CD4-positive, CD25-positive, alpha-beta regulatory T cell (primary cell): Measurements from ENCODE around the gene PIP5K1C. TPM values are rescaled to one million over a fixed set of nuclear protein-coding genes. Genes with fewer than 3 reads are reported as not detected.

Experiments used
- ATAC-seq, 2 donors: fragments of 150-1000 bp; cut with Tn5 transposase; one replicate each; pipeline ENCODE4 v1.10.0; 2021; ENCODE audit warnings: low read depth in 2 of 2, moderate number of reproducible peaks in 2 of 2, moderate library complexity in 1 of 2
- DNase-seq, 3 donors: peaks; one replicate each; pipeline versions ENCODE4 v3.0.0 to v3.0.0-alpha.2; 2012 to 2022; ENCODE audit warnings: mixed read lengths in 1 of 3
- H3K27ac ChIP-seq: one replicate; pipeline ENCODE4 v1.7.0; 2013; ENCODE audit warnings: mild to moderate bottlenecking, low read length; ENCODE audit not compliant: insufficient read depth, poor library complexity, severe bottlenecking
- H3K27me3 ChIP-seq: one replicate; pipeline ENCODE4 v1.7.0; 2013; ENCODE audit warnings: low read length; ENCODE audit not compliant: control insufficient read depth, insufficient read depth
- H3K36me3 ChIP-seq: one replicate; pipeline ENCODE4 v1.7.0; 2013; ENCODE audit warnings: mild to moderate bottlenecking, low read length, moderate library complexity; ENCODE audit not compliant: control insufficient read depth, insufficient read depth
- H3K4me1 ChIP-seq: 2 replicates; pipeline ENCODE4 v1.7.0; 2013; ENCODE audit warnings: mild to moderate bottlenecking, low read length; ENCODE audit not compliant: insufficient read depth, control insufficient read depth, poor library complexity, severe bottlenecking
- H3K4me3 ChIP-seq: one replicate; pipeline ENCODE4 v1.7.0; 2013; ENCODE audit warnings: low read depth, mild to moderate bottlenecking, low read length, moderate library complexity
- H3K9me3 ChIP-seq, 2 experiments: 1 replicate in 1 of 2; 2 replicates in 1 of 2; pipeline ENCODE4 v1.7.0; 2013; ENCODE audit warnings: low read length in 2 of 2, mild to moderate bottlenecking in 1 of 2, moderate library complexity in 1 of 2; ENCODE audit not compliant: control insufficient read depth in 2 of 2
- H3K27ac Mint-ChIP-seq, 3 donors: one replicate each; pipeline ENCODE4 v1.8.0; 2020 to 2022; ENCODE audit warnings: mild to moderate bottlenecking in 3 of 3, mixed read lengths in 3 of 3, moderate library complexity in 2 of 3
- H3K27me3 Mint-ChIP-seq: one replicate; pipeline ENCODE4 v1.8.0; 2022; ENCODE audit warnings: mild to moderate bottlenecking, mixed read lengths
- H3K36me3 Mint-ChIP-seq: one replicate; pipeline ENCODE4 v1.8.0; 2020; ENCODE audit warnings: mixed read lengths
- H3K4me1 Mint-ChIP-seq, 4 donors: one replicate each; pipeline ENCODE4 v1.8.0; 2020 to 2022; ENCODE audit warnings: mixed read lengths in 4 of 4, mild to moderate bottlenecking in 1 of 4
- H3K4me3 Mint-ChIP-seq, 4 donors: one replicate each; pipeline ENCODE4 v1.8.0; 2020 to 2022; ENCODE audit warnings: mild to moderate bottlenecking in 4 of 4, mixed read lengths in 4 of 4, moderate library complexity in 3 of 4
- H3K9me3 Mint-ChIP-seq, 7 donors: one replicate each; pipeline ENCODE4 v1.8.0; 2020 to 2022; ENCODE audit warnings: mixed read lengths in 7 of 7, mild to moderate bottlenecking in 3 of 7, moderate library complexity in 2 of 7
- polyA plus RNA-seq, 4 donors: library from polyadenylated mRNA; unstranded; fragments of 300-500 nt; fragmentation: Illumina TruSeq; gene quantifications; one replicate each; pipeline ENCODE4 v1.2.3, GENCODE V29; 2021
- total RNA-seq: library from RNA; stranded (reverse); gene quantifications from one replicate; pipeline ENCODE4 v1.2.3, GENCODE V29; 2022

The PIP5K1C gene
- total and polyA plus RNA-seq, 5 donors from 2014 or later: 3.8 to 28.1 (median 4.5) TPM

DNA sequence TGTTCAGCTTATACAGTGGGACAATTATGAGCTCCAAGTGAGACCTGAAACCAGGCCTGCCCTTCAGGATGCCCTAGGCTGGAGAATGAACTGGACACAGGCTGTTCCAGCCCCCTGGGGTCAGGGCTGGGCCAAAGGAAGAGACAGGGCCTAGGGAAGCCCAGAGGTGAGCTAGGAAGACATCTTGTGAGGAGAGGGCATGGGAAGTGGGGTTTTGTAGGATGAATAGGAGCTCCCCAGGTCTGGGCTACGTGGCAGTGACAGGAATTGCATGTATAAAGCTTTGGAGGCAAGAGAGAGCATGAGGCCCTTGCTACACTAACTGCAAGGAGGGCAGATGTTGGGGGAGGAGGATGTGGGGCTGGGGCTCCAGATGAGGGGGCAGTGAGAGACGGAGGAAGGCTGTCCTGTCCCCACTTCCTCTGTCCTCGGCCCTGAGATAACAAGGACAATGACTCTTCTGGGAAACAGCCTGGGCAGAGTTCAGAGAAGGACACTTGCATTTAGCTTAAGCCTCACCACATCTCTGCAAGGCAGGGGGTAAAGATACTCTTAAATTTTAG, 92.1 kb downstream of the PIP5K1C start:
- H3K27me3 ChIP-seq: peaks cover 9% of the 10 kb centered on the region
- no peak for DNase-seq
- H3K4me3 Mint-ChIP-seq: peak overlapping the region in 1 of 4 donors; percentile 76
- H3K4me3 ChIP-seq: no peak overlapping the region
- H3K9me3 Mint-ChIP-seq: peaks cover 0 to 1% (median 0%) of the 10 kb centered on the region in 7 donors
- H3K36me3 Mint-ChIP-seq: peaks cover 8% of the 10 kb centered on the region
- no peak overlapping the region for H3K27ac ChIP-seq
- H3K27me3 Mint-ChIP-seq: peaks cover 10% of the 10 kb centered on the region
- no peak for ATAC-seq
- H3K4me1 Mint-ChIP-seq: peaks cover 0 to 13% (median 7%) of the 10 kb centered on the region in 4 donors
- H3K9me3 ChIP-seq: no peaks in the 10 kb centered on the region
- peaks cover 30% of the 10 kb centered on the region for H3K4me1 ChIP-seq
- H3K36me3 ChIP-seq: peaks cover 10% of the 10 kb centered on the region
- peak overlapping the region; percentile 56 to 84 (median 79) for H3K27ac Mint-ChIP-seq

DNA sequence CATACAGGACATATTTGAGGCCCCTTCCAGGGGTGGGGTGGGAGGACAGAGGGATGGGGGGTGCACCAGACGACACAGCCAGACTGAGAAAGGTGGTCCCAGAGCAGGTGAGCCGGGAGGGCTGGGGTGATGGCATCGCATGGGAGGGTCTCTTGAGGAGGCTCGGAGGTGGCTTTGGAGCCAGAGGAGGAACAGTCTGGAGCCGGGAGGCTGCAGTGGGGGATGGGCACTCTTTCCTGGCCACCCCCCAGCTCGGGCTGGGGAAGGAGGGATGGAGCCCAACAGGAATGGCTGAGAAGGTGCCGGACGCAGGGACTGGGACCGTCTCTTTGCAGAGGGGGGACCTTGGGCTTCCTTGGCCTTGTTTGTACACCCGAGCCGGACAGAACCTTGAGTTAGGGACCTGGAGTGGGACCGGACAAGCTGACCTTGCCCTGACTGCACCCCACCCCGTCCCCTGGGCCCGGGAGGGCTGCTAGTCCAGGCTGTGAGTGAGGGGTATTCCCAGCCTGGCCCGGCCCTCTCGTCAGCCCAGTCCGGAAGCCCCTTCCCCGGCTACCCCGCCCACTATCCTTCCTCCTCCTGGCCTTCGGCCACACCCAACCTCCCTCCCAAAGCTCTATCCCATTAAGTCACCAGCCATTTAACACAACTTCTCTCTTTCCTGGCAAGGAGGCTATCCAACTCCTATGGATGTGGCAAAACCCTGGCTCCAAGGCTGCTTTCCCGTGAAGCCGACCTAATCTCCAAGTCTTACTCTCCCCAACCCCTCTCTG, 92.8 kb downstream of the PIP5K1C start:
- H3K9me3 ChIP-seq: no peaks in the 10 kb centered on the region
- Mint-ChIP-seq H3K4me3 (peak overlapping the region in 2 of 4 donors; percentile 36 to 76), H3K27me3 (peaks cover 10% of the 10 kb centered on the region), H3K4me1 (peaks cover 0 to 13% (median 7%) of the 10 kb centered on the region in 4 donors), H3K36me3 (peaks cover 8% of the 10 kb centered on the region), H3K27ac (peak overlapping the region; percentile 26 to 84 (median 56)), H3K9me3 (peaks cover 0 to 1% (median 0%) of the 10 kb centered on the region in 7 donors)
- no peak overlapping the region for H3K4me3 ChIP-seq
- no peak overlapping the region for H3K27ac ChIP-seq
- peaks cover 10% of the 10 kb centered on the region for H3K36me3 ChIP-seq
- H3K4me1 ChIP-seq: peaks cover 30% of the 10 kb centered on the region
- peaks cover 9% of the 10 kb centered on the region for H3K27me3 ChIP-seq
- DNase-seq: no peak
- ATAC-seq: no peak

DNA sequence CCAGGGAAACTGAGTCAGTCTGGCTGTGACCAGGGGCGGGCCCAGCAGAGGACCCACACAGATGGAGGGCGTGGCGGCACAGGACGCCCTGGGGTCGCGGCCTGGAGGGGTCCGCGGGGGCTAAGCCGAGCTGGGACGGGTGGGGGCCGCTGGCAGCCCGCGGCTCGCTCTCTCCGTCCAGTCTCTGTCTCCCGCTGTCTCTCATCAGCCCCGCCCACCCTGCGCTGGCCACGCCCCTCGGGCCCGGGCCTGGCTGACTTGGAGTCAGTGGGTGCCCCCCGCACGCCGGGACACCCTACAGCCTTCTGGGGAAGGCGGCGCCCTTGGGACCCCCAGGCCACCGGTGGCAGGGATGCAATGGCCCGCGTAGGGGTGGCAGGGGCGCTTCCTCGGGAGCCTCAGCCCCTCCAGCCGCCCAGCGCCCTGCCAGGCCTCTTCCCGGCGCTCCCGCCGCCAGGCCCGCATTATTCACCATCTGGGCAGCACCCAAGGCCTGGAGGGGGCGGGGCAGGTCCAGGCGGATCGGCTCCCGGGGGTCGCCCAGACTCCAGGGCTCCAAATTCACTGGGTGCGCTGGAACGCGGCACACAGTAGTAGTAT, 93.5 kb downstream of the PIP5K1C start, which contains the start of gene TBXA2R:
TBXA2R (minus strand) TSS at position 186 of the 600 bp plus-strand sequence. CDS start 6,241 bp downstream, outside the sequence.
- peak within 1 kb of the TSS in 3 of 4 donors; percentile 36 to 76 (median 43) for H3K4me3 Mint-ChIP-seq
- peaks cover 10% of the 10 kb centered on the region for H3K27me3 Mint-ChIP-seq
- peaks cover 0 to 1% (median 0%) of the 10 kb centered on the region in 7 donors for H3K9me3 Mint-ChIP-seq
- Histone ChIP-seq H3K4me3 (no peak within 1 kb of the TSS), H3K4me1 (peaks cover 30% of the 10 kb centered on the region), H3K27me3 (peaks cover 9% of the 10 kb centered on the region), H3K9me3 (no peaks in the 10 kb centered on the region), H3K27ac (no peak within 1 kb of the TSS), H3K36me3 (peaks cover 4% of the 10 kb centered on the region)
- peak within 1 kb of the TSS in 1 of 3 donors; percentile 26 for H3K27ac Mint-ChIP-seq
- H3K36me3 Mint-ChIP-seq: peaks cover 4% of the 10 kb centered on the region
- H3K4me1 Mint-ChIP-seq: peaks cover 0 to 13% (median 7%) of the 10 kb centered on the region in 4 donors
- DNase-seq: peak in 2 of 3 donors; percentile 20 to 21
- ATAC-seq: no peak

DNA sequence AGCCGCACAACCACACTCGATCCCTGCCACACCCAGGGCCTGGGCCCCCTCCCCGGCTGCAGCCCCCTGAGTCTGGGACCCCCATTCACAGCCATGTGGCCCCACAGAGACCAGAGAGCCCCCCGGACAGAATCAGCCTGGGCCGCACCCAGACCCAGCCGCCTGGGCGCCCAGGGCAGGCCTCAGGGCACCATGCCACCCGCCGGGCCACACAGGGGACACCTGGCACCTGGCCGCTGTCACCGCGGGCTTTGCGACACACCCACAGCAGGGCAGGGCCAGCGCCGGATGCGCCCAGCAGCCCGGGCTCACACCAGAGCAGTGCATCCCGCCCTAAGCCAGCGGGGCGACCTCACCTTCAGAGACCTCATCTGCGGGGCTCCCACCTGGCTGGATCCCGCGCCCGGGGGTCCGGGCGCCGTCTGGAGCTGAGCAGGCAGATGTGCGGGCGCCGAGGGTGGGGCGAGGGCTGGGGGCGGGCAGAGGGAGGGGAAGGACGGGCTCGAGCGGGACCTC, 94.0 kb downstream of the PIP5K1C start:
- DNase-seq (peak in 1 of 3 donors; percentile 51), ATAC-seq (peak; percentile 46 to 49)
- Mint-ChIP-seq H3K36me3 (peaks cover 4% of the 10 kb centered on the region), H3K4me1 (peaks cover 0 to 13% (median 7%) of the 10 kb centered on the region in 4 donors), H3K9me3 (peaks cover 0 to 1% (median 0%) of the 10 kb centered on the region in 7 donors), H3K27me3 (peaks cover 10% of the 10 kb centered on the region), H3K4me3 (no peak overlapping the region), H3K27ac (no peak overlapping the region)
- no peaks in the 10 kb centered on the region for H3K36me3 ChIP-seq
- no peak overlapping the region for H3K27ac ChIP-seq
- no peak overlapping the region for H3K4me3 ChIP-seq
- no peaks in the 10 kb centered on the region for H3K9me3 ChIP-seq
- H3K27me3 ChIP-seq: peaks cover 9% of the 10 kb centered on the region
- H3K4me1 ChIP-seq: peaks cover 30% of the 10 kb centered on the region

GRCh38 chr19:3605770-3606169, 94.5 kb downstream of the PIP5K1C start:
- peaks cover 9% of the 10 kb centered on the region for H3K27me3 ChIP-seq
- Mint-ChIP-seq H3K4me3 (no peak overlapping the region), H3K9me3 (peaks cover 0 to 1% (median 0%) of the 10 kb centered on the region in 7 donors), H3K36me3 (peaks cover 4% of the 10 kb centered on the region), H3K27ac (no peak overlapping the region), H3K27me3 (peaks cover 10% of the 10 kb centered on the region), H3K4me1 (peaks cover 0 to 13% (median 7%) of the 10 kb centered on the region in 4 donors)
- no peak for DNase-seq
- no peaks in the 10 kb centered on the region for H3K9me3 ChIP-seq
- H3K36me3 ChIP-seq: no peaks in the 10 kb centered on the region
- ATAC-seq: no peak
- H3K4me3 ChIP-seq: no peak overlapping the region
- H3K4me1 ChIP-seq: peaks cover 30% of the 10 kb centered on the region
- H3K27ac ChIP-seq: no peak overlapping the region

- DNase-seq: no peak
- no peak overlapping the region for H3K27ac Mint-ChIP-seq
- ATAC-seq: no peak
- H3K36me3 Mint-ChIP-seq: peaks cover under 1% of the 10 kb centered on the region
- H3K9me3 ChIP-seq: no peaks in the 10 kb centered on the region
- no peaks in the 10 kb centered on the region for H3K36me3 ChIP-seq
- no peak overlapping the region for H3K4me3 Mint-ChIP-seq
- peaks cover 0 to 1% (median 0%) of the 10 kb centered on the region in 7 donors for H3K9me3 Mint-ChIP-seq
- H3K27me3 Mint-ChIP-seq: peaks cover 10% of the 10 kb centered on the region
- peaks cover 0 to 13% (median 7%) of the 10 kb centered on the region in 4 donors for H3K4me1 Mint-ChIP-seq
- H3K27ac ChIP-seq: no peak overlapping the region
- peaks cover 30% of the 10 kb centered on the region for H3K4me1 ChIP-seq
- no peak overlapping the region for H3K4me3 ChIP-seq
- H3K27me3 ChIP-seq: peaks cover 9% of the 10 kb centered on the region
Observed at GRCh38 chr19:3605361-3605760, 94.9 kb downstream of the PIP5K1C start.

DNA sequence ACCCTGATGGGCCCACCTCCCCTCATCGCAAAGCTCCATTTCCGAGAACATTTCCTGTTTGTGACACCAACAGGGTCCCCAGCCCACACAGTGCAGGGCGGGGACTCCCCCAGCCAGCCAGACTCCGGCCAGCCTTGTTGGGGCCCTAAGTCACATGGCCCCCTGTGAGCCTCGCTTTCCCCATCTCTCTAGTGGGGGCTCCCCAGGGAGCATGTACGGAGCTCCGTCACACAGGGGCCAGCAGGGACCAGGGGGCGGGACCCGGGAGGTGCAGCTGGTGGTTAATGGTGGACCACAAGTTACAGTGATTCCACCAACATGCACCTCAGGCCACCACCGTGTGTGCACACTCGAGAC, 95.3 kb downstream of the PIP5K1C start:
- peaks cover 9% of the 10 kb centered on the region for H3K27me3 ChIP-seq
- H3K4me3 Mint-ChIP-seq: no peak overlapping the region
- H3K27me3 Mint-ChIP-seq: peaks cover 10% of the 10 kb centered on the region
- ATAC-seq: peak in 1 of 2 donors; percentile 36
- H3K9me3 Mint-ChIP-seq: peaks cover 0 to 1% (median 0%) of the 10 kb centered on the region in 7 donors
- no peak overlapping the region for H3K27ac Mint-ChIP-seq
- peak in 1 of 3 donors; percentile 52 for DNase-seq
- H3K36me3 ChIP-seq: no peaks in the 10 kb centered on the region
- no peak overlapping the region for H3K4me3 ChIP-seq
- no peaks in the 10 kb centered on the region for H3K9me3 ChIP-seq
- H3K4me1 Mint-ChIP-seq: peaks cover 0 to 13% (median 7%) of the 10 kb centered on the region in 4 donors
- H3K36me3 Mint-ChIP-seq: no peaks in the 10 kb centered on the region
- H3K27ac ChIP-seq: no peak overlapping the region
- peaks cover 30% of the 10 kb centered on the region for H3K4me1 ChIP-seq
